ENCODE measurements around the gene RITA1.

- TF ChIP-seq, protein P1, sequence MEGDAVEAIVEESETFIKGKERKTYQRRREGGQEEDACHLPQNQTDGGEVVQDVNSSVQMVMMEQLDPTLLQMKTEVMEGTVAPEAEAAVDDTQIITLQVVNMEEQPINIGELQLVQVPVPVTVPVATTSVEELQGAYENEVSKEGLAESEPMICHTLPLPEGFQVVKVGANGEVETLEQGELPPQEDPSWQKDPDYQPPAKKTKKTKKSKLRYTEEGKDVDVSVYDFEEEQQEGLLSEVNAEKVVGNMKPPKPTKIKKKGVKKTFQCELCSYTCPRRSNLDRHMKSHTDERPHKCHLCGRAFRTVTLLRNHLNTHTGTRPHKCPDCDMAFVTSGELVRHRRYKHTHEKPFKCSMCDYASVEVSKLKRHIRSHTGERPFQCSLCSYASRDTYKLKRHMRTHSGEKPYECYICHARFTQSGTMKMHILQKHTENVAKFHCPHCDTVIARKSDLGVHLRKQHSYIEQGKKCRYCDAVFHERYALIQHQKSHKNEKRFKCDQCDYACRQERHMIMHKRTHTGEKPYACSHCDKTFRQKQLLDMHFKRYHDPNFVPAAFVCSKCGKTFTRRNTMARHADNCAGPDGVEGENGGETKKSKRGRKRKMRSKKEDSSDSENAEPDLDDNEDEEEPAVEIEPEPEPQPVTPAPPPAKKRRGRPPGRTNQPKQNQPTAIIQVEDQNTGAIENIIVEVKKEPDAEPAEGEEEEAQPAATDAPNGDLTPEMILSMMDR (IDR thresholded peaks at IDR 0.05), result no peak
- TF ChIP-seq EZH2 (IDR thresholded peaks at IDR 0.05; ENCODE audit: borderline replicate concordance, insufficient read depth, low read depth, low read length, poor library complexity, severe bottlenecking), result no peak
Observed at GRCh38 chr12:113186033-113186365, 478 bp downstream of the RITA1 start.
